HG02981 (cell line): Measurements from ENCODE around the gene COL5A1.
"Not testable (repeated sequence)": the region's sequence is repeated elsewhere in the genome, so short reads cannot be mapped to it uniquely, and the experiment has no call there.

Source experiments
- ATAC-seq: cut with Tn5 transposase; IDR thresholded peaks from one replicate; pipeline ENCODE4 v1.9.1; 2021; ENCODE audit warnings: mild to moderate bottlenecking, moderate library complexity; ENCODE audit not compliant: unreplicated experiment

The COL5A1 gene

GRCh38 chr9:134704498-134704897 lies 62.9 kb downstream of the COL5A1 start:
- ATAC-seq = no peak

GRCh38 chr9:134705786-134706185 lies 64.2 kb downstream of the COL5A1 start:
- no peak for ATAC-seq

GRCh38 chr9:134706522-134706921 lies 64.9 kb downstream of the COL5A1 start:
- ATAC-seq = no peak

GRCh38 chr9:134707031-134707680 lies 65.6 kb downstream of the COL5A1 start:
- no peak for ATAC-seq

- ATAC-seq = no peak
Observed at GRCh38 chr9:134707731-134708671, 66.4 kb downstream of the COL5A1 start.

- no peak for ATAC-seq
Observed at GRCh38 chr9:134708672-134709038, 67.1 kb downstream of the COL5A1 start.

- no peak for ATAC-seq
Observed at GRCh38 chr9:134709512-134710270, 68.1 kb downstream of the COL5A1 start.

GRCh38 chr9:134710271-134710540 lies 68.6 kb downstream of the COL5A1 start:
- no peak for ATAC-seq

- no peak for ATAC-seq
Observed at GRCh38 chr9:134710901-134711300, 69.3 kb downstream of the COL5A1 start.

GRCh38 chr9:134712243-134712642 lies 70.6 kb downstream of the COL5A1 start:
- ATAC-seq = no peak

- ATAC-seq = no peak
Observed at GRCh38 chr9:134712926-134713325, 71.3 kb downstream of the COL5A1 start.

GRCh38 chr9:134715536-134715935 lies 73.9 kb downstream of the COL5A1 start:
- not testable (repeated sequence) for ATAC-seq

- no peak for ATAC-seq
Observed at GRCh38 chr9:134716067-134716466, 74.5 kb downstream of the COL5A1 start.

GRCh38 chr9:134717056-134717455 lies 75.5 kb downstream of the COL5A1 start:
- ATAC-seq = no peak

- no peak for ATAC-seq
Observed at GRCh38 chr9:134717924-134718645, 76.5 kb downstream of the COL5A1 start.

- ATAC-seq = no peak
Observed at GRCh38 chr9:134719331-134719730, 77.7 kb downstream of the COL5A1 start.

- no peak for ATAC-seq
Observed at GRCh38 chr9:134720136-134720753, 78.6 kb downstream of the COL5A1 start.

- ATAC-seq = no peak
Observed at GRCh38 chr9:134720796-134721195, 79.2 kb downstream of the COL5A1 start.

GRCh38 chr9:134721344-134721743 lies 79.7 kb downstream of the COL5A1 start:
- no peak for ATAC-seq

GRCh38 chr9:134722120-134722701 lies 80.6 kb downstream of the COL5A1 start:
- ATAC-seq = no peak
